ENCODE data around the gene SLC35D2. TPM values are rescaled to one million over a fixed set of nuclear protein-coding genes. Genes with fewer than 3 reads are reported as not detected.

The SLC35D2 gene
- total RNA-seq, 1 experiment from 2014 or later = 32.5 TPM

DNA sequence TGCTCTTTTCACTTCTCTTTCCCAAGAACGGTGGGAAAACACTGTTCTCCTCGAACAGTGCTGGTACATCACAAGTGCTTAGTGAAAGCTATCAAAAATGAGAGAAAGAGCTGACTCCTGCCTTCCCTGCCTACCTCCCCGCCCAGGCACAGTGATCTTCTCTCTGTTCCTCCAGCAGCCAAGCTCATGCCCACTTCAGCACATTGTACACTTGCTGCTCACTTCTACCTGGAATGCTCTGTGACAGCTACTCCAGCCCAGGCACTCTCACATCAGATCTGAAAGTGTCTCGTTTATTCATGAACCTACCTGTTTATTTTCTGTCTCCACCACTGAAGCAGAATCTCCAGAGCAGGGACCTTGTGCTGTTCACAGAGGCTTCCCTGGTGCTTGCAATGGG lies 1.8 kb downstream of the SLC35D2 start:
- Histone ChIP-seq H3K9ac (ENCODE audit: low read length) (no peak overlapping the region), H3K27ac (ENCODE audit: low read depth, low read length) (no peak overlapping the region), H3K27me3 (ENCODE audit: insufficient read depth, low read length) (no peaks in the 10 kb centered on the region), H2AFZ (ENCODE audit: low read depth, low read length, poor library complexity, severe bottlenecking) (no peak overlapping the region), H3K79me2 (ENCODE audit: insufficient read depth, low read length) (peaks cover 36% of the 10 kb centered on the region), H3K36me3 (ENCODE audit: control insufficient read depth in 1 of 2, insufficient read depth in 2 of 2, low read length in 2 of 2) (peaks cover 0 to 2% of the 10 kb centered on the region in 2 experiments; a peak in 1 of 4 replicates), H4K20me1 (ENCODE audit: insufficient read depth) (no peaks in the 10 kb centered on the region), H3K9me2 (ENCODE audit: insufficient read depth) (no peaks in the 10 kb centered on the region), H3K4me2 (ENCODE audit: low read length) (peak overlapping the region; percentile 95; the same call in 1 of the 2 replicates), H3K9me3 (ENCODE audit: control insufficient read depth in 1 of 2, insufficient read depth in 1 of 2, low read depth in 1 of 2, low read length in 2 of 2) (no peaks in the 10 kb centered on the region), H3K4me3 (replicated peaks in 1 of 2; ENCODE audit: low read depth in 1 of 2, low read length in 2 of 2) (no peak overlapping the region), H3K4me1 (ENCODE audit: control insufficient read depth in 1 of 2, insufficient read depth in 2 of 2, low read length in 2 of 2) (peaks cover 43 to 63% of the 10 kb centered on the region in 2 experiments)
- TF ChIP-seq ELF1 (IDR thresholded peaks at IDR 0.05; ENCODE audit: borderline replicate concordance, low read depth) (no peak), SIN3A (IDR thresholded peaks at IDR 0.05; ENCODE audit: low read depth) (no peak)
- intact Hi-C loops (cut with micrococcal nuclease) = loop anchor here (5.0 kb wide), 1 partner anchor 39 kb away; no protein-coding TSS in a partner anchor
- ChIA-PET RAD21 (ENCODE audit: low non-redundant PET in 1 of 2, low total read pairs in 2 of 2, uncharacterized antibody in 2 of 2, unreplicated experiment in 2 of 2) (interaction anchor here in 1 of 2 experiments (1.5 kb wide), 1 partner anchor 54 kb away, joined by 4 read pairs; no protein-coding TSS in a partner anchor), CTCF (no interaction called here), POLR2A (interaction anchor here (0.7 to 1.7 kb wide), 2 partner anchors 10 to 13 kb away, joined by 3 read pairs; no protein-coding TSS in a partner anchor)
- ATAC-seq = no peak
- no TSS peak for BruUV-seq (replicated peaks)
- no peak for DNase-seq (ENCODE audit: low read depth, low spot score)

DNA sequence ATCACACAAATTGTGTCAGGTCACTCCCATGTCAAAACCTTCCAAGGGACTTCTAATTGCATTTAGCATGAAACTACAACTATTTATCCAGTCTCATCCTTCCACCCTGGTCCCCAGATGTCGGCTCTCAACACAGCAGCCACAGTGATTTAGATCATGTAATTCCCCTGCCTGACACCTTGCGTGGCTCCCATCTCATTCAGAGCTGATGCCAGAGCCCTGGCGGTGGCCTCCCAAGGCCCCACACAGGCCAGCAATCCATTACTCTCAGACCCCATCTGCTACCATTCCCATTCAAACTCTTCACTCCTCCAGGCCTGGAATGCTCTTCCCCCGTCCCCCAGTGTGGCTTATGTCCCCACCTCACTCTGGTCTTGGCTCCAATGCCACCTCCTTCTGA lies 2.4 kb downstream of the SLC35D2 start:
- Histone ChIP-seq H3K36me3 (ENCODE audit: control insufficient read depth in 1 of 2, insufficient read depth in 2 of 2, low read length in 2 of 2) (no peaks in the 10 kb centered on the region), H3K9ac (ENCODE audit: low read length) (no peak overlapping the region), H2AFZ (ENCODE audit: low read depth, low read length, poor library complexity, severe bottlenecking) (no peak overlapping the region), H3K4me3 (replicated peaks in 1 of 2; ENCODE audit: low read depth in 1 of 2, low read length in 2 of 2) (no peak overlapping the region), H3K9me3 (ENCODE audit: control insufficient read depth in 1 of 2, insufficient read depth in 1 of 2, low read depth in 1 of 2, low read length in 2 of 2) (no peaks in the 10 kb centered on the region), H3K4me1 (ENCODE audit: control insufficient read depth in 1 of 2, insufficient read depth in 2 of 2, low read length in 2 of 2) (peaks cover 46 to 66% of the 10 kb centered on the region in 2 experiments), H3K9me2 (ENCODE audit: insufficient read depth) (no peaks in the 10 kb centered on the region), H3K4me2 (ENCODE audit: low read length) (no peak overlapping the region), H3K27me3 (ENCODE audit: insufficient read depth, low read length) (no peaks in the 10 kb centered on the region), H4K20me1 (ENCODE audit: insufficient read depth) (no peaks in the 10 kb centered on the region), H3K79me2 (ENCODE audit: insufficient read depth, low read length) (peaks cover 36% of the 10 kb centered on the region), H3K27ac (ENCODE audit: low read depth, low read length) (no peak overlapping the region)
- POLR2A ChIA-PET = interaction anchor here (1.7 kb wide), 1 partner anchor 10 kb away, joined by 3 read pairs; no protein-coding TSS in a partner anchor
- ATAC-seq (no peak), DNase-seq (ENCODE audit: low read depth, low spot score) (no peak)
- CTCF ChIA-PET = no interaction called here
- TF ChIP-seq ELF1 (IDR thresholded peaks at IDR 0.05; ENCODE audit: borderline replicate concordance, low read depth) = no peak
- TF ChIP-seq, protein P1, sequence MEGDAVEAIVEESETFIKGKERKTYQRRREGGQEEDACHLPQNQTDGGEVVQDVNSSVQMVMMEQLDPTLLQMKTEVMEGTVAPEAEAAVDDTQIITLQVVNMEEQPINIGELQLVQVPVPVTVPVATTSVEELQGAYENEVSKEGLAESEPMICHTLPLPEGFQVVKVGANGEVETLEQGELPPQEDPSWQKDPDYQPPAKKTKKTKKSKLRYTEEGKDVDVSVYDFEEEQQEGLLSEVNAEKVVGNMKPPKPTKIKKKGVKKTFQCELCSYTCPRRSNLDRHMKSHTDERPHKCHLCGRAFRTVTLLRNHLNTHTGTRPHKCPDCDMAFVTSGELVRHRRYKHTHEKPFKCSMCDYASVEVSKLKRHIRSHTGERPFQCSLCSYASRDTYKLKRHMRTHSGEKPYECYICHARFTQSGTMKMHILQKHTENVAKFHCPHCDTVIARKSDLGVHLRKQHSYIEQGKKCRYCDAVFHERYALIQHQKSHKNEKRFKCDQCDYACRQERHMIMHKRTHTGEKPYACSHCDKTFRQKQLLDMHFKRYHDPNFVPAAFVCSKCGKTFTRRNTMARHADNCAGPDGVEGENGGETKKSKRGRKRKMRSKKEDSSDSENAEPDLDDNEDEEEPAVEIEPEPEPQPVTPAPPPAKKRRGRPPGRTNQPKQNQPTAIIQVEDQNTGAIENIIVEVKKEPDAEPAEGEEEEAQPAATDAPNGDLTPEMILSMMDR (IDR thresholded peaks at IDR 0.05 in 2 of 3, conservative IDR thresholded peaks at IDR 0.05 in 1 of 3; ENCODE audit: borderline replicate concordance in 1 of 3, insufficient read depth in 1 of 3, low read depth in 2 of 3, low read length in 2 of 3) = no peak
- no peak for TF ChIP-seq CBX3 (IDR thresholded peaks at IDR 0.05; ENCODE audit: low read depth)
- RAD21 ChIA-PET (ENCODE audit: low non-redundant PET in 1 of 2, low total read pairs in 2 of 2, uncharacterized antibody in 2 of 2, unreplicated experiment in 2 of 2) = interaction anchor here in 1 of 2 experiments (1.5 kb wide), 1 partner anchor 54 kb away, joined by 4 read pairs; no protein-coding TSS in a partner anchor
- intact Hi-C loops (cut with micrococcal nuclease) = loop anchor here (5.0 kb wide), 1 partner anchor 39 kb away; no protein-coding TSS in a partner anchor
- BruUV-seq (replicated peaks) = no TSS peak
